GM18505 (cell line): Measurements from ENCODE around the gene CADPS.

ENCODE experiments used
- ATAC-seq: cut with Tn5 transposase; IDR thresholded peaks from one replicate; pipeline ENCODE4 v1.9.1; 2021; ENCODE audit not compliant: unreplicated experiment
- POLR2A ChIP-seq: IDR thresholded peaks from 4 replicates; pipeline ENCODE4 v1.6.1; 2011; ENCODE audit warnings: borderline replicate concordance; ENCODE audit not compliant: insufficient read depth, insufficient read length; ENCODE audit errors: extremely low read depth

CADPS gene

GRCh38 chr3:62503516-62503915 lies 371.7 kb downstream of the CADPS start:
- no peak for ATAC-seq
- no peak for TF ChIP-seq POLR2A

- ATAC-seq, result peak; percentile 56
- TF ChIP-seq POLR2A, result no peak
These were observed 372.6 kb downstream of the CADPS start for GRCh38 chr3:62502315-62503300.

- no peak for TF ChIP-seq POLR2A
- ATAC-seq, result no peak
These were observed 373.9 kb downstream of the CADPS start for GRCh38 chr3:62501289-62501668.

- TF ChIP-seq POLR2A, result no peak
- ATAC-seq, result no peak
These were observed 374.5 kb downstream of the CADPS start for GRCh38 chr3:62500556-62501288.

GRCh38 chr3:62497156-62497555 lies 378.1 kb downstream of the CADPS start:
- TF ChIP-seq POLR2A, result no peak
- no peak for ATAC-seq

GRCh38 chr3:62496503-62496902 lies 378.7 kb downstream of the CADPS start:
- ATAC-seq, result no peak
- TF ChIP-seq POLR2A, result no peak

GRCh38 chr3:62493109-62493801 lies 382.0 kb downstream of the CADPS start:
- ATAC-seq, result no peak
- TF ChIP-seq POLR2A, result no peak

GRCh38 chr3:62482961-62483360 lies 392.3 kb downstream of the CADPS start:
- no peak for ATAC-seq
- TF ChIP-seq POLR2A, result no peak

GRCh38 chr3:62481962-62482361 lies 393.3 kb downstream of the CADPS start:
- no peak for ATAC-seq

GRCh38 chr3:62480056-62480455 lies 395.2 kb downstream of the CADPS start:
- no peak for ATAC-seq
- no peak for TF ChIP-seq POLR2A

More at GRCh38 chr3:62481962-62482361, 393.3 kb downstream of the CADPS start:
- no peak for TF ChIP-seq POLR2A

- TF ChIP-seq POLR2A, result no peak
- no peak for ATAC-seq
These were observed 395.9 kb downstream of the CADPS start for GRCh38 chr3:62479326-62479725.

- no peak for TF ChIP-seq POLR2A
- ATAC-seq, result no peak
These were observed 399.9 kb downstream of the CADPS start for GRCh38 chr3:62475306-62475705.
